GM23248 (cell line): Measurements from ENCODE around the gene UBAC1.

Experiments used
- EZH2 ChIP-seq: fragments of 200-600 bp; sonication (generic); IDR thresholded peaks from 2 replicates; pipeline ENCODE4 v1.6.1; 2018; ENCODE audit warnings: antibody characterized with exemption, mild to moderate bottlenecking; ENCODE audit not compliant: insufficient read depth, poor library complexity, severe bottlenecking
- EZH2phosphoT487 ChIP-seq: fragments of 200-600 bp; sonication (generic); IDR thresholded peaks from 2 replicates; pipeline ENCODE4 v1.6.1; 2018; ENCODE audit warnings: antibody characterized with exemption, moderate library complexity, mild to moderate bottlenecking, low read depth; ENCODE audit not compliant: insufficient read depth

DNA sequence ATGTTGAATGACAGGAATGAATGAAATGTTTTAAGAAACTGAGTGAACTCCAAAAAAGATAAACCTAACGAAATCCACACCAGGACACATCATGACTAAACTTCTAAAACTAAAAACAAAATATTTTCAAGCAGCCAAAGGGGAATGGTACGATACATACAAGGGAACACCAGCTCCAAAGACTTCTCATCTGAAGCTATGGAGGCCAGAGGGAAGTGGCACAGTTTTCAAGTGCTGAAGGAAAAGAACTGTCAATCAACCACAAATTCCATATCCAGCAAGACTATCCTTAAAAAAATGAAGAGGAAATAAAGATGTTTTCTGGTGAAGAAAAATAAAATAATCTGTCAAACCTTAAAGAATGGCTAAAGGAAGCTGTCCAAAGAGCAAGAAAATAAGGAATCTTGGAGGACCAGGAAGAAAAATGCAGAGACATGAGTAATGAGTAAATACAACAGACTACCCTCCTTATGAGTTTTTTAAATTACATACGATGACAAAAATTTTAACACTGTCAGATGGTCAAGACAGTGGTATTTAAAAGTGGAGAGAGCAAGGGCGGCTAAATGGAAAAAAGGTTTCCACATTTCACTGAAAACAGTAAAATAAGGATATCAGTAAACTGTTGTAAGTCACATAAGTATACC is 65.8 kb downstream of the UBAC1 start:
- TF ChIP-seq EZH2phosphoT487 (no peak), EZH2 (no peak)
